ENCODE data around the gene CREB5.
"Not testable (repeated sequence)": the region's sequence is repeated elsewhere in the genome, so short reads cannot be mapped to it uniquely, and the experiment has no call there.

The CREB5 gene

GRCh38 chr7:28517606-28518005, 105.3 kb downstream of the CREB5 start:
- no peak for DNase-seq

GRCh38 chr7:28520074-28521015, 108.0 kb downstream of the CREB5 start:
- DNase-seq: no peak

GRCh38 chr7:28524978-28525377, 112.7 kb downstream of the CREB5 start:
- DNase-seq: no peak

GRCh38 chr7:28528899-28529298, 116.6 kb downstream of the CREB5 start:
- no peak for DNase-seq

GRCh38 chr7:28529755-28530154, 117.4 kb downstream of the CREB5 start:
- DNase-seq: no peak

GRCh38 chr7:28530175-28530802, 118.0 kb downstream of the CREB5 start:
- no peak for DNase-seq

GRCh38 chr7:28530803-28531175, 118.5 kb downstream of the CREB5 start:
- no peak for DNase-seq

GRCh38 chr7:28531291-28531690, 119.0 kb downstream of the CREB5 start:
- DNase-seq: no peak

- DNase-seq: no peak
Observed at GRCh38 chr7:28532181-28532580, 119.9 kb downstream of the CREB5 start.

- no peak for DNase-seq
Observed at GRCh38 chr7:28533267-28533666, 120.9 kb downstream of the CREB5 start.

GRCh38 chr7:28533731-28534531, 121.6 kb downstream of the CREB5 start:
- no peak for DNase-seq

- DNase-seq: no peak
Observed at GRCh38 chr7:28536259-28536658, 123.9 kb downstream of the CREB5 start.

- no peak for DNase-seq
Observed at GRCh38 chr7:28539289-28539981, 127.1 kb downstream of the CREB5 start.

GRCh38 chr7:28542410-28542809, 130.1 kb downstream of the CREB5 start:
- no peak for DNase-seq

- no peak for DNase-seq
Observed at GRCh38 chr7:28544453-28545117, 132.3 kb downstream of the CREB5 start.

GRCh38 chr7:28546067-28546466, 133.7 kb downstream of the CREB5 start:
- DNase-seq: no peak

GRCh38 chr7:28547115-28547514, 134.8 kb downstream of the CREB5 start:
- DNase-seq: no peak

GRCh38 chr7:28548416-28548815, 136.1 kb downstream of the CREB5 start:
- DNase-seq: no peak

- no peak for DNase-seq
Observed at GRCh38 chr7:28549998-28550397, 137.7 kb downstream of the CREB5 start.

- no peak for DNase-seq
Observed at GRCh38 chr7:28550580-28551186, 138.4 kb downstream of the CREB5 start.

- no peak for DNase-seq
Observed at GRCh38 chr7:28551331-28551730, 139.0 kb downstream of the CREB5 start.

- not testable (repeated sequence) for DNase-seq
Observed at GRCh38 chr7:28551766-28552165, 139.4 kb downstream of the CREB5 start.
